Measurements from ENCODE around the gene CPNE4. TPM values are rescaled to one million over a fixed set of nuclear protein-coding genes. Genes with fewer than 3 reads are reported as not detected.
A peak's percentile ranks its signal among the peaks of the same experiment; 100 is the strongest.

CPNE4 gene
- total and polyA plus RNA-seq, 7 experiments from 2014 or later, result not detected

- no peak overlapping the region for H3K27ac ChIP-seq (ENCODE audit: low read depth, low read length)
- ChIA-PET CTCF (no interaction called here), POLR2A (no interaction called here)
- no peak overlapping the region for H3K4me3 ChIP-seq (ENCODE audit: low read length)
- no peaks in the 10 kb centered on the region for H3K4me1 Mint-ChIP-seq
- peaks cover 0 to 9% (median 0%) of the 10 kb centered on the region in 11 donors for H3K9me3 Mint-ChIP-seq
- H3K27me3 ChIP-seq (ENCODE audit: control insufficient read depth in 2 of 2, insufficient read depth in 2 of 2, low read length in 2 of 2), result no peaks in the 10 kb centered on the region
- no peak overlapping the region for H3K27ac Mint-ChIP-seq
- no peaks in the 10 kb centered on the region for H3K4me1 ChIP-seq (ENCODE audit: control insufficient read depth in 2 of 2, insufficient read depth in 2 of 2, low read length in 2 of 2)
- peaks cover 34 to 57% (median 38%) of the 10 kb centered on the region in 5 donors for H3K27me3 Mint-ChIP-seq
- ATAC-seq, result no peak
- H3K36me3 Mint-ChIP-seq, result no peaks in the 10 kb centered on the region
- no peak overlapping the region for H3K4me3 Mint-ChIP-seq
- intact Hi-C loops (cut with micrococcal nuclease), result no loop called here
- no peaks in the 10 kb centered on the region for H3K9me3 ChIP-seq (ENCODE audit: control insufficient read depth in 2 of 3, low read length in 3 of 3)
- DNase-seq, result no peak
- no peaks in the 10 kb centered on the region for H3K36me3 ChIP-seq (ENCODE audit: control insufficient read depth in 2 of 3, insufficient read depth in 3 of 3, low read length in 3 of 3)
Observed at GRCh38 chr3:131535596-131535995, 499.2 kb downstream of the CPNE4 start.

GRCh38 chr3:131535131-131535530 is 499.7 kb downstream of the CPNE4 start:
- intact Hi-C loops (cut with micrococcal nuclease), result no loop called here
- CTCF ChIA-PET, result no interaction called here
- no peak overlapping the region for H3K4me3 Mint-ChIP-seq
- Histone ChIP-seq H3K9me3 (ENCODE audit: control insufficient read depth in 2 of 3, low read length in 3 of 3) (no peaks in the 10 kb centered on the region), H3K27me3 (ENCODE audit: control insufficient read depth in 2 of 2, insufficient read depth in 2 of 2, low read length in 2 of 2) (no peaks in the 10 kb centered on the region), H3K4me3 (ENCODE audit: low read length) (no peak overlapping the region), H3K36me3 (ENCODE audit: control insufficient read depth in 2 of 3, insufficient read depth in 3 of 3, low read length in 3 of 3) (no peaks in the 10 kb centered on the region), H3K27ac (ENCODE audit: low read depth, low read length) (no peak overlapping the region), H3K4me1 (ENCODE audit: control insufficient read depth in 2 of 2, insufficient read depth in 2 of 2, low read length in 2 of 2) (no peaks in the 10 kb centered on the region)
- H3K9me3 Mint-ChIP-seq, result peaks cover 0 to 9% (median 0%) of the 10 kb centered on the region in 11 donors
- no peak overlapping the region for H3K27ac Mint-ChIP-seq
- peaks cover 32 to 53% (median 37%) of the 10 kb centered on the region in 5 donors for H3K27me3 Mint-ChIP-seq
- no peaks in the 10 kb centered on the region for H3K4me1 Mint-ChIP-seq
- ATAC-seq (no peak), DNase-seq (no peak)
- POLR2A ChIA-PET, result no interaction called here
- H3K36me3 Mint-ChIP-seq, result no peaks in the 10 kb centered on the region

GRCh38 chr3:131532645-131533044 is 502.2 kb downstream of the CPNE4 start:
- Histone ChIP-seq H3K27me3 (ENCODE audit: control insufficient read depth in 2 of 2, insufficient read depth in 2 of 2, low read length in 2 of 2) (no peaks in the 10 kb centered on the region), H3K9me3 (ENCODE audit: control insufficient read depth in 2 of 3, low read length in 3 of 3) (no peaks in the 10 kb centered on the region), H3K27ac (ENCODE audit: low read depth, low read length) (no peak overlapping the region), H3K4me3 (ENCODE audit: low read length) (no peak overlapping the region), H3K4me1 (ENCODE audit: control insufficient read depth in 2 of 2, insufficient read depth in 2 of 2, low read length in 2 of 2) (no peaks in the 10 kb centered on the region), H3K36me3 (ENCODE audit: control insufficient read depth in 2 of 3, insufficient read depth in 3 of 3, low read length in 3 of 3) (no peaks in the 10 kb centered on the region)
- H3K9me3 Mint-ChIP-seq, result peaks cover 0 to 9% (median 0%) of the 10 kb centered on the region in 11 donors
- peaks cover 41 to 62% (median 48%) of the 10 kb centered on the region in 5 donors for H3K27me3 Mint-ChIP-seq
- CTCF ChIA-PET, result no interaction called here
- H3K4me3 Mint-ChIP-seq, result no peak overlapping the region
- intact Hi-C loops (cut with micrococcal nuclease), result no loop called here
- no peak overlapping the region for H3K27ac Mint-ChIP-seq
- H3K36me3 Mint-ChIP-seq, result no peaks in the 10 kb centered on the region
- no peak for ATAC-seq
- H3K4me1 Mint-ChIP-seq, result no peaks in the 10 kb centered on the region
- DNase-seq, result no peak
- POLR2A ChIA-PET, result no interaction called here

DNA sequence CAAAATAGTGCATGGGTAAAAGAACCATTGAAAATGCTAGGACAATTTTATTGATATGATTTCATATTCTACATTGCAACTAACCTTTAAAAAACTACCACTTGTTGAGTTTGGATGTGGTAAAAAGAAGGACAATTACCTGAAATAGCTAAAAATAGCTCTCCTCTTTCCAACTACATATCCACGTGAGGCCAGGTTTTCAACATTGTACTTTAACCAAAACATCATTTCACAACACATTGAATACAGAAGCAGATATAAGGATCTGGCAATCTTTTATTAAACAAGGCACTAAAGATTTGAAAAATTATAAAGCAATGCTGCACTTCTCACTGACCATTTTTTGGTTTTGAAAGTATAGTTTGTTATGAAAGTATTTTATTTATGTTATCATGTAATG is 504.0 kb downstream of the CPNE4 start:
- peaks cover 47 to 61% (median 52%) of the 10 kb centered on the region in 5 donors for H3K27me3 Mint-ChIP-seq

DNA sequence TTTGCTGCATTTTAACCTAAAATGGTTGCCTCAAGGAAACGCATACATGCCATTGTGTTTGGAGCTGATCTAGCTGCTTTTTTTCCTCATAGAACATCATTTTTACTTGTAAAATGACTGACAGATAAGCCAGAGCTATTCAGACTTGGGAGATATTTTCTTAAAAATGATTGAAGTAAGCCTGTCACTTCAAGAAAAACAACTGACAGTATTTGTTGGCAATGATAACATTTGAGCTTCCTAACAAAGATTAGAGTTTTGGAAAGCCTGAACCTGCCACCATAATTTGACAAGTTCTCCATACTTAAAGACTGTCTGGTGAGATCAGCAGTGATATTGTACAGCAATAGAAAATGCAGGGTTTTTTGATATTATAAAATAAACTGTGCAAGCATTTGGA is 504.4 kb downstream of the CPNE4 start:
- no peak for DNase-seq
- Histone ChIP-seq H3K27ac (ENCODE audit: low read depth, low read length) (no peak overlapping the region), H3K4me3 (ENCODE audit: low read length) (no peak overlapping the region), H3K4me1 (ENCODE audit: control insufficient read depth in 2 of 2, insufficient read depth in 2 of 2, low read length in 2 of 2) (no peaks in the 10 kb centered on the region), H3K36me3 (ENCODE audit: control insufficient read depth in 2 of 3, insufficient read depth in 3 of 3, low read length in 3 of 3) (no peaks in the 10 kb centered on the region), H3K27me3 (ENCODE audit: control insufficient read depth in 2 of 2, insufficient read depth in 2 of 2, low read length in 2 of 2) (no peaks in the 10 kb centered on the region), H3K9me3 (ENCODE audit: control insufficient read depth in 2 of 3, low read length in 3 of 3) (no peaks in the 10 kb centered on the region)
- peaks cover 46 to 63% (median 52%) of the 10 kb centered on the region in 5 donors for H3K27me3 Mint-ChIP-seq
- H3K9me3 Mint-ChIP-seq, result peaks cover 0 to 9% (median 0%) of the 10 kb centered on the region in 11 donors
- peaks cover 0 to 4% (median 0%) of the 10 kb centered on the region in 5 donors for H3K36me3 Mint-ChIP-seq
- intact Hi-C loops (cut with micrococcal nuclease), result no loop called here
- peaks cover 0 to 5% (median 4%) of the 10 kb centered on the region in 7 donors for H3K4me1 Mint-ChIP-seq
- ATAC-seq, result no peak
- ChIA-PET POLR2A (no interaction called here), CTCF (no interaction called here)
- H3K4me3 Mint-ChIP-seq, result no peak overlapping the region
- H3K27ac Mint-ChIP-seq, result no peak overlapping the region

More for the DNA sequence above, 504.0 kb downstream of the CPNE4 start:
- Histone ChIP-seq H3K9me3 (ENCODE audit: control insufficient read depth in 2 of 3, low read length in 3 of 3) (no peaks in the 10 kb centered on the region), H3K36me3 (ENCODE audit: control insufficient read depth in 2 of 3, insufficient read depth in 3 of 3, low read length in 3 of 3) (no peaks in the 10 kb centered on the region), H3K27me3 (ENCODE audit: control insufficient read depth in 2 of 2, insufficient read depth in 2 of 2, low read length in 2 of 2) (no peaks in the 10 kb centered on the region), H3K4me3 (ENCODE audit: low read length) (no peak overlapping the region), H3K4me1 (ENCODE audit: control insufficient read depth in 2 of 2, insufficient read depth in 2 of 2, low read length in 2 of 2) (no peaks in the 10 kb centered on the region), H3K27ac (ENCODE audit: low read depth, low read length) (no peak overlapping the region)
- Mint-ChIP-seq H3K36me3 (peaks cover 0 to 4% (median 0%) of the 10 kb centered on the region in 5 donors), H3K9me3 (peaks cover 0 to 9% (median 0%) of the 10 kb centered on the region in 11 donors), H3K4me3 (no peak overlapping the region), H3K4me1 (peaks cover 0 to 5% (median 4%) of the 10 kb centered on the region in 7 donors), H3K27ac (no peak overlapping the region)
- ChIA-PET CTCF (no interaction called here), POLR2A (no interaction called here)
- ATAC-seq (no peak), DNase-seq (no peak)
- intact Hi-C loops (cut with micrococcal nuclease), result no loop called here

DNA sequence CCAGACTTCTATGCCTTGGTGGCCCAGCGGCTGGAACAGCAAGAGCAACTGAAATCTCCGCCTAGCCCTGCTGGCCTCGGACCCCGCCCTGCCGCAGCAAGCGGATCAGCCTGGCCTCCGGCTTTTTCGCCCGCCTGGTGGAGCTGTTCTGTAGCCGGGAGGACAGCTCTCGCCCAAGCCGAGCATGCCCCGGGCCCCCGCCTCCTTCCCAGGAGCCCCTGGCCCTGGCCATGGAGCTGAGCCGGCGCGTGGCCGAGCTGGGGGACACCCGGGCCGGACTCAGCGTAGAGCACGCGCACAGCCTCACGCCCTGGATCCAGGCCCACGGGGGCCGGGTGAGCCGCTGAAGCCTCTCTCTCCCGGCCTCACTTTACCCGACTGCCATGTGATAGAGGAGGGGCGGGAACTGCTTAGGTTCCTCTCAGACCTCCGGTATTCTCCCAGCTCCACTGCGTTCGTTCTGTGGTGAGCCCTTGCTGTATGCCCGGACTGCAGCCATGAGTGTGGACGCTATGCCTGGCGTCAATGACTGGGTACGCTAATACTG is 507.9 kb downstream of the CPNE4 start:
- H3K27me3 Mint-ChIP-seq, result peaks cover 38 to 59% (median 45%) of the 10 kb centered on the region in 5 donors
- peak in 1 of 9 donors; percentile 24 for DNase-seq
- H3K27me3 ChIP-seq (ENCODE audit: control insufficient read depth in 2 of 2, insufficient read depth in 2 of 2, low read length in 2 of 2), result no peaks in the 10 kb centered on the region
- H3K36me3 Mint-ChIP-seq, result peaks cover 0 to 4% (median 0%) of the 10 kb centered on the region in 5 donors
- H3K27ac ChIP-seq (ENCODE audit: low read depth, low read length), result no peak overlapping the region
- peaks cover 0 to 1% (median 0%) of the 10 kb centered on the region in 11 donors for H3K9me3 Mint-ChIP-seq
- no peaks in the 10 kb centered on the region for H3K36me3 ChIP-seq (ENCODE audit: control insufficient read depth in 2 of 3, insufficient read depth in 3 of 3, low read length in 3 of 3)
- no peaks in the 10 kb centered on the region for H3K9me3 ChIP-seq (ENCODE audit: control insufficient read depth in 2 of 3, low read length in 3 of 3)
- H3K4me3 Mint-ChIP-seq, result peak overlapping the region in 1 of 10 donors; percentile 20
- no peak overlapping the region for H3K4me3 ChIP-seq (ENCODE audit: low read length)
- peaks cover 0 to 5% (median 4%) of the 10 kb centered on the region in 7 donors for H3K4me1 Mint-ChIP-seq
- H3K27ac Mint-ChIP-seq, result no peak overlapping the region
- intact Hi-C loops (cut with micrococcal nuclease), result no loop called here
- ChIA-PET POLR2A (no interaction called here), CTCF (no interaction called here)
- ATAC-seq, result no peak
- no peaks in the 10 kb centered on the region for H3K4me1 ChIP-seq (ENCODE audit: control insufficient read depth in 2 of 2, insufficient read depth in 2 of 2, low read length in 2 of 2)

GRCh38 chr3:131518680-131519079 is 516.1 kb downstream of the CPNE4 start:
- no peak overlapping the region for H3K27ac ChIP-seq (ENCODE audit: low read depth, low read length)
- H3K4me1 Mint-ChIP-seq, result no peaks in the 10 kb centered on the region
- peaks cover 0 to 12% (median 4%) of the 10 kb centered on the region in 11 donors for H3K9me3 Mint-ChIP-seq
- peaks cover 0 to 15% (median 12%) of the 10 kb centered on the region in 5 donors for H3K27me3 Mint-ChIP-seq
- no peaks in the 10 kb centered on the region for H3K9me3 ChIP-seq (ENCODE audit: control insufficient read depth in 2 of 3, low read length in 3 of 3)
- ATAC-seq, result no peak
- peaks cover 0 to 3% (median 0%) of the 10 kb centered on the region in 5 donors for H3K36me3 Mint-ChIP-seq
- no peak overlapping the region for H3K4me3 ChIP-seq (ENCODE audit: low read length)
- no peaks in the 10 kb centered on the region for H3K36me3 ChIP-seq (ENCODE audit: control insufficient read depth in 2 of 3, insufficient read depth in 3 of 3, low read length in 3 of 3)
- intact Hi-C loops (cut with micrococcal nuclease), result no loop called here
- no peak overlapping the region for H3K4me3 Mint-ChIP-seq
- H3K4me1 ChIP-seq (ENCODE audit: control insufficient read depth in 2 of 2, insufficient read depth in 2 of 2, low read length in 2 of 2), result no peaks in the 10 kb centered on the region
- POLR2A ChIA-PET, result no interaction called here
- H3K27ac Mint-ChIP-seq, result no peak overlapping the region
- H3K27me3 ChIP-seq (ENCODE audit: control insufficient read depth in 2 of 2, insufficient read depth in 2 of 2, low read length in 2 of 2), result no peaks in the 10 kb centered on the region
- CTCF ChIA-PET, result interaction anchor here (0.6 kb wide), 1 partner anchor 289 kb away, joined by 3 read pairs; no protein-coding TSS in a partner anchor
- DNase-seq, result no peak
